ENCODE measurements around the gene FAM120A.
"Not testable (repeated sequence)": the region's sequence is repeated elsewhere in the genome, so short reads cannot be mapped to it uniquely, and the experiment has no call there.

Gene FAM120A

GRCh38 chr9:93450945-93451815 is at the start of gene FAM120A:
TSS of gene FAM120A (plus strand) at chr9:93451685. CDS start at chr9:93451916, 231 bp downstream.
- DNase-seq, result peak; percentile 36

GRCh38 chr9:93406371-93406770 is 45.1 kb upstream of the FAM120A start:
- no peak for DNase-seq

GRCh38 chr9:93413530-93413929 is 38.0 kb upstream of the FAM120A start:
- no peak for DNase-seq

- DNase-seq, result no peak
Measured at GRCh38 chr9:93415176-93415690, 36.3 kb upstream of the FAM120A start.

- no peak for DNase-seq
Measured at GRCh38 chr9:93416530-93417235, 34.8 kb upstream of the FAM120A start.

GRCh38 chr9:93417538-93417937 is 33.9 kb upstream of the FAM120A start:
- DNase-seq, result no peak

GRCh38 chr9:93419023-93419422 is 32.5 kb upstream of the FAM120A start:
- DNase-seq, result no peak

- no peak for DNase-seq
Measured at GRCh38 chr9:93422977-93423616, 28.4 kb upstream of the FAM120A start.

- DNase-seq, result no peak
Measured at GRCh38 chr9:93427655-93428379, 23.7 kb upstream of the FAM120A start.

GRCh38 chr9:93431539-93432105 is 19.9 kb upstream of the FAM120A start:
- no peak for DNase-seq

GRCh38 chr9:93432964-93433363 is 18.5 kb upstream of the FAM120A start:
- no peak for DNase-seq

GRCh38 chr9:93434056-93434455 is 17.4 kb upstream of the FAM120A start:
- no peak for DNase-seq

GRCh38 chr9:93435386-93435785 is 16.1 kb upstream of the FAM120A start:
- no peak for DNase-seq

GRCh38 chr9:93436218-93436617 is 15.3 kb upstream of the FAM120A start:
- no peak for DNase-seq

- no peak for DNase-seq
Measured at GRCh38 chr9:93436655-93437407, 14.7 kb upstream of the FAM120A start.

- DNase-seq, result no peak
Measured at GRCh38 chr9:93437996-93438395, 13.5 kb upstream of the FAM120A start.

GRCh38 chr9:93439301-93439700 is 12.2 kb upstream of the FAM120A start:
- DNase-seq, result not testable (repeated sequence)

GRCh38 chr9:93440896-93441580 is 10.4 kb upstream of the FAM120A start:
- DNase-seq, result no peak

- no peak for DNase-seq
Measured at GRCh38 chr9:93446073-93446472, 5.4 kb upstream of the FAM120A start.

- no peak for DNase-seq
Measured at GRCh38 chr9:93447655-93448054, 3.8 kb upstream of the FAM120A start.
